HepG2 (cell line): ENCODE measurements around the gene ZBTB43. TPM values are rescaled to one million over a fixed set of nuclear protein-coding genes. Genes with fewer than 3 reads are reported as not detected.

Experiments
- ATAD3A ChIP-seq: sonication (generic); formaldehyde crosslinking; IDR thresholded peaks from 2 replicates; pipeline ENCODE4 v1.4.0; 2020; ENCODE audit warnings: missing genetic modification reagents
- FOXC1 ChIP-seq: sonication (generic); formaldehyde crosslinking; IDR thresholded peaks from 2 replicates; pipeline ENCODE4 v1.8.0; 2022; ENCODE audit warnings: mild to moderate bottlenecking, missing genetic modification reagents, borderline replicate concordance
- FOXO1 ChIP-seq: sonication (generic); formaldehyde crosslinking; IDR thresholded peaks from 2 replicates; pipeline ENCODE4 v1.4.0; 2020; ENCODE audit warnings: missing genetic modification reagents
- HIC2 ChIP-seq: sonication (generic); formaldehyde crosslinking; IDR thresholded peaks from 2 replicates; pipeline ENCODE4 v1.9.0; 2022; ENCODE audit warnings: low read depth, missing genetic modification reagents
- HNF4G ChIP-seq, 2 experiments: sonication (generic) in 1 of 2; formaldehyde crosslinking in 1 of 2; IDR thresholded peaks; 2 replicates each; pipeline versions ENCODE4 v1.4.0 to v1.6.1; 2011 to 2020; ENCODE audit warnings: borderline replicate concordance in 2 of 2, low read depth in 2 of 2, mild to moderate bottlenecking in 2 of 2, low read length in 1 of 2, missing genetic modification reagents in 1 of 2, moderate library complexity in 1 of 2
- HOXA9 ChIP-seq: sonication (generic); formaldehyde crosslinking; IDR thresholded peaks from 2 replicates; pipeline ENCODE4 v1.8.1; 2022; ENCODE audit warnings: missing genetic modification reagents, mild to moderate bottlenecking, moderate library complexity, borderline replicate concordance
- MATR3 ChIP-seq: sonication (generic); formaldehyde crosslinking; IDR thresholded peaks from 2 replicates; pipeline ENCODE4 v1.4.0; 2020; ENCODE audit warnings: missing genetic modification reagents
- MXD4 ChIP-seq: IDR thresholded peaks from 2 replicates; pipeline ENCODE4 v1.6.1; 2016; ENCODE audit warnings: mild to moderate bottlenecking, missing biosample characterization, missing genetic modification reagents
- NFYB ChIP-seq: sonication (generic); formaldehyde crosslinking; IDR thresholded peaks from 2 replicates; pipeline ENCODE4 v1.4.0; 2020; ENCODE audit warnings: missing genetic modification reagents
- PBX3 ChIP-seq: sonication (generic); formaldehyde crosslinking; IDR thresholded peaks from 2 replicates; pipeline ENCODE4 v1.8.1; 2023; ENCODE audit warnings: missing genetic modification reagents, inconsistent platforms, borderline replicate concordance
- POLR2A ChIP-seq, 2 experiments: IDR thresholded peaks; 2 replicates each; pipeline ENCODE4 v1.6.1; 2011; ENCODE audit warnings: low read depth in 2 of 2, low read length in 2 of 2, mild to moderate bottlenecking in 1 of 2, moderate library complexity in 1 of 2; ENCODE audit not compliant: insufficient read depth in 1 of 2
- REPIN1 ChIP-seq: sonication (generic); formaldehyde crosslinking; IDR thresholded peaks from 2 replicates; pipeline ENCODE4 v1.8.0; 2022; ENCODE audit warnings: missing genetic modification reagents, low read depth, mild to moderate bottlenecking, borderline replicate concordance
- RFXANK ChIP-seq: IDR thresholded peaks from 2 replicates; pipeline ENCODE4 v1.6.1; 2016
- RFXAP ChIP-seq: sonication (generic); formaldehyde crosslinking; IDR thresholded peaks from 2 replicates; pipeline ENCODE4 v1.4.0; 2020; ENCODE audit warnings: missing genetic modification reagents, borderline replicate concordance
- TFE3 ChIP-seq: IDR thresholded peaks from 2 replicates; pipeline ENCODE4 v1.6.1; 2016
- TRIM24 ChIP-seq: sonication (generic); formaldehyde crosslinking; IDR thresholded peaks from 2 replicates; pipeline ENCODE4 v1.8.0; 2022; ENCODE audit warnings: mild to moderate bottlenecking, missing genetic modification reagents
- ZBTB25 ChIP-seq: IDR thresholded peaks from 2 replicates; pipeline ENCODE4 v1.6.1; 2018; ENCODE audit warnings: missing genetic modification reagents
- ZBTB7A ChIP-seq: sonication (generic); formaldehyde crosslinking; IDR thresholded peaks from 2 replicates; pipeline ENCODE4 v1.8.0; 2022; ENCODE audit warnings: mild to moderate bottlenecking, missing genetic modification reagents
- ZFX ChIP-seq: sonication (generic); formaldehyde crosslinking; IDR thresholded peaks from 2 replicates; pipeline ENCODE4 v1.4.0; 2020; ENCODE audit warnings: mild to moderate bottlenecking, low read depth, missing genetic modification reagents, moderate library complexity
- ZNF260 ChIP-seq: sonication (generic); formaldehyde crosslinking; IDR thresholded peaks from 2 replicates; pipeline ENCODE4 v1.4.0; 2020; ENCODE audit warnings: missing genetic modification reagents, low read depth, mild to moderate bottlenecking, borderline replicate concordance
- ZNF30 ChIP-seq: sonication (generic); formaldehyde crosslinking; IDR thresholded peaks from 2 replicates; pipeline ENCODE4 v1.5.0; 2020; ENCODE audit warnings: mild to moderate bottlenecking, missing genetic modification reagents
- ZNF619 ChIP-seq: sonication (generic); formaldehyde crosslinking; IDR thresholded peaks from 2 replicates; pipeline ENCODE4 v1.4.0; 2020; ENCODE audit warnings: mild to moderate bottlenecking, missing genetic modification reagents
- ZNF703 ChIP-seq: sonication (generic); formaldehyde crosslinking; IDR thresholded peaks from 2 replicates; pipeline ENCODE4 v1.5.1; 2020; ENCODE audit warnings: missing genetic modification reagents, mild to moderate bottlenecking, moderate library complexity, borderline replicate concordance
- ZNF75D ChIP-seq: sonication (generic); formaldehyde crosslinking; IDR thresholded peaks from 2 replicates; pipeline ENCODE4 v1.8.1; 2023; ENCODE audit warnings: missing genetic modification reagents, mild to moderate bottlenecking, borderline replicate concordance
- polyA plus RNA-seq, 8 experiments: library from polyadenylated mRNA; depleted of rRNA in 3 of 8; stranded (reverse) in 7 of 8; unstranded in 1 of 8; fragments of >200 nt; fragmentation: Illumina TruSeq in 4 of 8; extraction: Trizol in 4 of 8; gene quantifications; 2 replicates each; pipeline versions ENCODE4 v1.2.1 to v1.2.3, GENCODE V29; 2011 to 2016; ENCODE audit warnings: low read depth in 4 of 8, missing spikeins in 1 of 8, mixed read lengths in 1 of 8; ENCODE audit not compliant: insufficient read depth in 1 of 8
- total RNA-seq, 5 experiments: library from RNA; depleted of rRNA; stranded (reverse); fragments of >200 nt; fragmentation: Illumina TruSeq; extraction: Trizol; gene quantifications; 2 replicates each; pipeline ENCODE4 v1.2.3, GENCODE V29; 2016; ENCODE audit warnings: low read depth in 1 of 5

The ZBTB43 gene
- total and polyA plus RNA-seq, 2 of the 13 experiments (the other 11 are each of a cell fraction or from before 2014, with no cell fraction given) = 7.1 to 31.4 TPM

- TF ChIP-seq ZFX (peak; percentile 99), ZNF619 (CRISPR knock-in tag) (peak; percentile 91), ATAD3A (no peak), HIC2 (CRISPR knock-in tag) (no peak), NFYB (no peak), POLR2A (IDR thresholded peaks at IDR 0.05; ENCODE audit: insufficient read depth in 1 of 2, low read depth in 2 of 2, low read length in 2 of 2) (peak; percentile 70 to 86), PBX3 (CRISPR knock-in tag) (0 out of 2 replicates have a peak, but pooled peaks have one; percentile 29), RFXAP (CRISPR knock-in tag) (no peak), MATR3 (CRISPR knock-in tag) (no peak), FOXC1 (peak; percentile 54; the same call in 1 of the 2 replicates), HNF4G (IDR thresholded peaks at IDR 0.05; ENCODE audit: borderline replicate concordance, low read depth, low read length) (no peak), HNF4G (CRISPR knock-in tag; IDR thresholded peaks at IDR 0.05; ENCODE audit: borderline replicate concordance, low read depth) (no peak), ZBTB25 (CRISPR knock-in tag) (peak; percentile 51), MXD4 (CRISPR knock-in tag) (peak; percentile 74; the same call in 1 of the 2 replicates), HOXA9 (CRISPR knock-in tag) (0 out of 2 replicates have a peak, but pooled peaks have one; percentile 22), TFE3 (CRISPR knock-in tag) (peak; percentile 62; the same call in 1 of the 2 replicates), FOXO1 (CRISPR knock-in tag) (no peak; the same call in 1 of the 2 replicates), RFXANK (CRISPR knock-in tag) (no peak), ZNF703 (CRISPR knock-in tag) (no peak; the same call in 1 of the 2 replicates), TRIM24 (CRISPR knock-in tag) (no peak), REPIN1 (CRISPR knock-in tag) (peak; percentile 88; the same call in 1 of the 2 replicates), ZNF30 (CRISPR knock-in tag) (no peak), ZNF260 (CRISPR knock-in tag) (no peak), ZBTB7A (CRISPR knock-in tag) (peak; percentile 18; the same call in 1 of the 2 replicates), ZNF75D (CRISPR knock-in tag) (no peak)
Measured at GRCh38 chr9:126804696-126805553, at the start of gene ZBTB43 (continued).
